B cell (primary cell): ENCODE measurements around the gene LRRN2. TPM values are rescaled to one million over a fixed set of nuclear protein-coding genes. Genes with fewer than 3 reads are reported as not detected.
A peak's percentile ranks its signal among the peaks of the same experiment; 100 is the strongest.

ENCODE experiments used
- ATAC-seq: fragments of 200-7000 bp; cut with Tn5 transposase; one replicate; pipeline ENCODE4 v1.10.0; 2021; ENCODE audit warnings: low read depth, mild to moderate bottlenecking, moderate number of reproducible peaks, moderate library complexity
- CTCF ChIA-PET: fragments of 350-600 bp; sonication (Branson Sonifier 250); formaldehyde crosslinking; loops from one replicate; lab custom pipeline; 2021; ENCODE audit warnings: antibody characterized with exemption, inconsistent platforms; lab: Charles Lee
- POLR2A ChIA-PET: fragments of 350-600 bp; sonication (Branson Sonifier 250); formaldehyde crosslinking; loops from one replicate; lab custom pipeline; 2021; ENCODE audit warnings: antibody characterized with exemption; lab: Charles Lee
- DNase-seq: peaks from one replicate; pipeline ENCODE4 v3.0.0; 2013
- H2AFZ ChIP-seq: 2 replicates; pipeline ENCODE4 v1.6.1; 2012; ENCODE audit warnings: mild to moderate bottlenecking, low read depth, low read length; ENCODE audit not compliant: insufficient read depth, poor library complexity, severe bottlenecking
- H3K27ac ChIP-seq, 2 donors: 1 replicate in 1 of 2; 2 replicates in 1 of 2; pipeline ENCODE4 v1.5.1; 2012 to 2013; ENCODE audit warnings: low read length in 2 of 2, mild to moderate bottlenecking in 2 of 2, moderate library complexity in 1 of 2
- H3K27me3 ChIP-seq, 4 experiments: fragments of 200-600 bp in 1 of 4; sonication (generic) in 1 of 4; replicated peaks in 1 of 4; 1 replicate in 2 of 4; 2 replicates in 2 of 4; pipeline versions ENCODE4 v1.6.1 to v1.7.0; 2013 to 2016; ENCODE audit warnings: low read length in 3 of 4, mild to moderate bottlenecking in 2 of 4, mixed read lengths in 1 of 4, moderate library complexity in 1 of 4; ENCODE audit not compliant: insufficient read depth in 4 of 4, control insufficient read depth in 3 of 4; ENCODE audit errors: control extremely low read depth in 1 of 4
- H3K36me3 ChIP-seq, 2 experiments: replicated peaks in 1 of 2; 1 replicate in 1 of 2; 2 replicates in 1 of 2; pipeline versions ENCODE4 v1.6.1 to v1.7.1; 2013; ENCODE audit warnings: low read length in 1 of 2; ENCODE audit not compliant: insufficient read depth in 2 of 2, control insufficient read depth in 1 of 2; ENCODE audit errors: control extremely low read depth in 1 of 2, extremely low read depth in 1 of 2
- H3K4me1 ChIP-seq, 2 donors: fragments of 200-600 bp in 1 of 2; sonication (generic) in 1 of 2; 1 replicate in 1 of 2; 2 replicates in 1 of 2; pipeline versions ENCODE4 v1.5.1 to v1.6.1; 2013 to 2017; ENCODE audit warnings: low read length in 2 of 2; ENCODE audit not compliant: control insufficient read depth in 2 of 2, insufficient read depth in 2 of 2
- H3K4me2 ChIP-seq: replicated peaks from 2 replicates; pipeline ENCODE3; 2012; ENCODE audit warnings: mild to moderate bottlenecking, low read depth, low read length; ENCODE audit not compliant: poor library complexity, severe bottlenecking
- H3K4me3 ChIP-seq, 5 experiments: fragments of 200-600 bp in 1 of 5; sonication (generic) in 1 of 5; 1 replicate in 3 of 5; 2 replicates in 2 of 5; pipeline versions ENCODE4 v1.5.1 to v1.7.0; 2011 to 2016; ENCODE audit warnings: low read length in 4 of 5, mild to moderate bottlenecking in 4 of 5, low read depth in 2 of 5, control low read depth in 1 of 5, moderate library complexity in 1 of 5; ENCODE audit not compliant: insufficient read depth in 1 of 5; ENCODE audit errors: control extremely low read depth in 1 of 5, extremely low read depth in 1 of 5
- H3K79me2 ChIP-seq: fragments of 200-600 bp; sonication (generic); one replicate; pipeline ENCODE4 v1.6.0; 2016; ENCODE audit warnings: low read length; ENCODE audit not compliant: control insufficient read depth, insufficient read depth
- H3K9ac ChIP-seq: fragments of 200-600 bp; sonication (generic); 2 replicates; pipeline ENCODE4 v1.6.1; 2017; ENCODE audit warnings: mild to moderate bottlenecking, low read length, moderate library complexity
- H3K9me3 ChIP-seq, 3 donors: one replicate each; pipeline versions ENCODE4 v1.6.1 to v1.7.1; 2013; ENCODE audit warnings: low read length in 2 of 3; ENCODE audit not compliant: control insufficient read depth in 2 of 3, insufficient read depth in 1 of 3; ENCODE audit errors: control extremely low read depth in 1 of 3
- H4K20me1 ChIP-seq: 2 replicates; pipeline ENCODE4 v1.6.0; 2012; ENCODE audit warnings: mild to moderate bottlenecking, low read length; ENCODE audit not compliant: insufficient read depth, control insufficient read depth, poor library complexity, severe bottlenecking
- H3K27ac Mint-ChIP-seq: one replicate; pipeline ENCODE4 v1.8.0; 2021; ENCODE audit warnings: mixed read lengths
- H3K27me3 Mint-ChIP-seq: one replicate; pipeline ENCODE4 v1.8.0; 2021; ENCODE audit warnings: mixed read lengths
- H3K4me1 Mint-ChIP-seq: one replicate; pipeline ENCODE4 v1.8.0; 2021; ENCODE audit warnings: mixed read lengths
- H3K4me3 Mint-ChIP-seq: one replicate; pipeline ENCODE4 v1.8.0; 2021; ENCODE audit warnings: mixed read lengths
- H3K9me3 Mint-ChIP-seq: one replicate; pipeline ENCODE4 v1.8.0; 2022; ENCODE audit warnings: mixed read lengths; ENCODE audit not compliant: insufficient read depth
- EZH2 ChIP-seq: IDR thresholded peaks from 2 replicates; pipeline ENCODE4 v1.6.1; 2012; ENCODE audit warnings: borderline replicate concordance, low read depth, mild to moderate bottlenecking, moderate library complexity, low read length; ENCODE audit not compliant: insufficient read depth, poor library complexity, severe bottlenecking
- WGBS: methylation state at CpG from one replicate; pipeline ENCODE4 v1.1.5; 2013; ENCODE audit warnings: missing lambda C conversion rate; ENCODE audit not compliant: insufficient coverage; 5-methylcytosine and 5-hydroxymethylcytosine counted together
- intact Hi-C: fragments of 100-400 bp; cut with micrococcal nuclease; formaldehyde crosslinking; loops from one replicate; pipeline ENCODE4 v1.10.0; 2022
- polyA plus RNA-seq: library from polyadenylated mRNA; depleted of rRNA; stranded (reverse); fragments of >200 nt; gene quantifications from 2 replicates; pipeline ENCODE4 v1.2.3, GENCODE V29; 2012
- total RNA-seq, 2 donors: library from RNA; stranded (reverse); fragments of 120-200 nt in 1 of 2; gene quantifications; 1 replicate in 1 of 2; 2 replicates in 1 of 2; pipeline versions ENCODE4 v1.2.3 to v1.2.4, GENCODE V29; 2013 to 2022
- TF ChIP-seq, protein P1 (sequence below): fragments of 200-600 bp; IDR thresholded peaks from one replicate; pipeline ENCODE4 v1.8.0; 2022; ENCODE audit warnings: antibody characterized with exemption, mild to moderate bottlenecking

The LRRN2 gene
- total and polyA plus RNA-seq, 2 donors (not counting 1 experiment from before 2014, with no cell fraction given), result not detected

GRCh38 chr1:204583909-204584632 lies 101.5 kb downstream of the LRRN2 start:
- Mint-ChIP-seq H3K27me3 (no peaks in the 10 kb centered on the region), H3K4me1 (peaks cover 52% of the 10 kb centered on the region), H3K9me3 (no peaks in the 10 kb centered on the region), H3K27ac (peak overlapping the region; percentile 56), H3K4me3 (no peak overlapping the region)
- no peak overlapping the region for H3K4me3 ChIP-seq
- H3K4me2 ChIP-seq, result peak overlapping the region; percentile 47
- H3K9me3 ChIP-seq, result no peaks in the 10 kb centered on the region
- no peak overlapping the region for H2AFZ ChIP-seq
- no peaks in the 10 kb centered on the region for H4K20me1 ChIP-seq
- peaks cover 0 to 15% of the 10 kb centered on the region in 2 experiments for H3K36me3 ChIP-seq
- H3K4me1 ChIP-seq, result peaks cover 34 to 49% of the 10 kb centered on the region in 2 donors
- ChIA-PET POLR2A (no interaction called here), CTCF (no interaction called here)
- ATAC-seq (no peak), DNase-seq (no peak)
- H3K27me3 ChIP-seq, result no peaks in the 10 kb centered on the region
- TF ChIP-seq EZH2, result no peak
- TF ChIP-seq, protein P1, sequence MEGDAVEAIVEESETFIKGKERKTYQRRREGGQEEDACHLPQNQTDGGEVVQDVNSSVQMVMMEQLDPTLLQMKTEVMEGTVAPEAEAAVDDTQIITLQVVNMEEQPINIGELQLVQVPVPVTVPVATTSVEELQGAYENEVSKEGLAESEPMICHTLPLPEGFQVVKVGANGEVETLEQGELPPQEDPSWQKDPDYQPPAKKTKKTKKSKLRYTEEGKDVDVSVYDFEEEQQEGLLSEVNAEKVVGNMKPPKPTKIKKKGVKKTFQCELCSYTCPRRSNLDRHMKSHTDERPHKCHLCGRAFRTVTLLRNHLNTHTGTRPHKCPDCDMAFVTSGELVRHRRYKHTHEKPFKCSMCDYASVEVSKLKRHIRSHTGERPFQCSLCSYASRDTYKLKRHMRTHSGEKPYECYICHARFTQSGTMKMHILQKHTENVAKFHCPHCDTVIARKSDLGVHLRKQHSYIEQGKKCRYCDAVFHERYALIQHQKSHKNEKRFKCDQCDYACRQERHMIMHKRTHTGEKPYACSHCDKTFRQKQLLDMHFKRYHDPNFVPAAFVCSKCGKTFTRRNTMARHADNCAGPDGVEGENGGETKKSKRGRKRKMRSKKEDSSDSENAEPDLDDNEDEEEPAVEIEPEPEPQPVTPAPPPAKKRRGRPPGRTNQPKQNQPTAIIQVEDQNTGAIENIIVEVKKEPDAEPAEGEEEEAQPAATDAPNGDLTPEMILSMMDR, result no peak
- 89% methylated on average over 4 of the region's 4 CpGs for WGBS
- no peak overlapping the region for H3K27ac ChIP-seq
- intact Hi-C loops, result no loop called here
- no peak overlapping the region for H3K9ac ChIP-seq
- H3K79me2 ChIP-seq, result peaks cover 25% of the 10 kb centered on the region

GRCh38 chr1:204581759-204582158 lies 103.8 kb downstream of the LRRN2 start:
- Mint-ChIP-seq H3K27ac (peak overlapping the region; percentile 22), H3K4me1 (peaks cover 64% of the 10 kb centered on the region), H3K27me3 (no peaks in the 10 kb centered on the region), H3K4me3 (peak overlapping the region; percentile 4), H3K9me3 (no peaks in the 10 kb centered on the region)
- CTCF ChIA-PET, result interaction anchor here (1.6 to 4.0 kb wide), 3 partner anchors 15 to 225 kb away, joined by 5 to 31 read pairs (median 17); no protein-coding TSS in a partner anchor
- TF ChIP-seq, protein P1, result no peak
- TF ChIP-seq EZH2, result no peak
- Histone ChIP-seq H3K4me3 (no peak overlapping the region), H3K27me3 (no peaks in the 10 kb centered on the region), H3K79me2 (peaks cover 25% of the 10 kb centered on the region), H3K9me3 (no peaks in the 10 kb centered on the region), H3K9ac (no peak overlapping the region), H3K4me2 (peak overlapping the region; percentile 6), H2AFZ (no peak overlapping the region), H3K4me1 (peaks cover 43 to 61% of the 10 kb centered on the region in 2 donors), H3K36me3 (peaks cover 0 to 9% of the 10 kb centered on the region in 2 experiments), H4K20me1 (no peaks in the 10 kb centered on the region), H3K27ac (peak overlapping the region in 1 of 2 donors; percentile 61)
- intact Hi-C loops, result no loop called here
- no CpG with 5 or more reads among the region's 3 CpGs for WGBS
- POLR2A ChIA-PET, result no interaction called here
- no peak for ATAC-seq
- no peak for DNase-seq
